ENCODE measurements around the gene GTF2H4. TPM values are rescaled to one million over a fixed set of nuclear protein-coding genes. Genes with fewer than 3 reads are reported as not detected.

The GTF2H4 gene
- total RNA-seq, 2 donors from 2014 or later, result 29.4 to 49.5 TPM

GRCh38 chr6:30877419-30878262, 30.4 kb upstream of the GTF2H4 start:
- H3K36me3 Mint-ChIP-seq, result no peaks in the 10 kb centered on the region
- ATAC-seq, result peak; percentile 85 to 88
- peak overlapping the region; percentile 65 to 81 for H3K27ac Mint-ChIP-seq
- peaks cover 9 to 14% of the 10 kb centered on the region in 2 donors for H3K4me1 Mint-ChIP-seq (ENCODE audit: low read depth in 2 of 2)
- H3K27me3 Mint-ChIP-seq, result no peaks in the 10 kb centered on the region
- no peaks in the 10 kb centered on the region for H3K9me3 Mint-ChIP-seq
- peak; percentile 81 for DNase-seq (ENCODE audit: low spot score)
- peak overlapping the region; percentile 66 for H3K4me3 Mint-ChIP-seq

DNA sequence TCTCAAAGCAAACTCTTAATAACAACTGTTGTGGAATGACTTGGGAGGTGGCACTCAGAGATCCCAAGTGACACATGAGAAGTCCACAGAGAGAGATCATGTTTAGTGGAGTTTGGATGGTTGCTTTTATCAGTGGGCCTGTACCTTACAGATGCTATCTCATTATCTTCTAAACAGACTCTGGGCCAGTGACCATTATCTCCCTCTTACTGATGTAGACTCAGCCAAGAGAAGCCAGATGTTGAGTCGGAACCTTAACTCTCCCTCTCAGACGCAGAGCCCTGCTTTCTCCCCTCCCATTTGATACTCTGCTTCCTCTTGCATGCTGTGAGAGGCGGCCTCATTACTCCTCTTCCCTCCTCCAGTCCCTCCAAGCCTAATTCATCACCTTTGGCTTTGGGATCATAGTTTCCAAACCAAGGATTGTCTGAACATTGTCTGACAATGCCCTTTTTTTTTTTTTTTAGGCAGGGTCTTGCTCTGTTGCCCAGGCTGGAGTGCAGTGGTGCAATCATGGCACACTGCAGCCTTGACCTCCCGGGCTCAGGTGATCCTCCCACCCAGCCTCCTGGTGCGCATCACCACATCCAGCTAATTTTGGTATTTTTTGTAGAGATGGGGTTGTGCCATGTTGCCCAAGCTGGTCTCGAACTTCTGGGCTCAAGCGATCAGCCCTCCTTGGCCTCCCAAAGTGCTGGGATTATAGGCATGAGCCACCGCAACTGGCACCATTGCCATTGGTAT, 28.2 kb upstream of the GTF2H4 start:
- Mint-ChIP-seq H3K9me3 (no peaks in the 10 kb centered on the region), H3K36me3 (no peaks in the 10 kb centered on the region), H3K27ac (peak overlapping the region; percentile 43 to 73), H3K27me3 (peaks cover 0 to 6% of the 10 kb centered on the region in 2 donors), H3K4me1 (ENCODE audit: low read depth in 2 of 2) (peaks cover 18 to 21% of the 10 kb centered on the region in 2 donors), H3K4me3 (no peak overlapping the region)
- DNase-seq (ENCODE audit: low spot score), result no peak
- no peak for ATAC-seq

DNA sequence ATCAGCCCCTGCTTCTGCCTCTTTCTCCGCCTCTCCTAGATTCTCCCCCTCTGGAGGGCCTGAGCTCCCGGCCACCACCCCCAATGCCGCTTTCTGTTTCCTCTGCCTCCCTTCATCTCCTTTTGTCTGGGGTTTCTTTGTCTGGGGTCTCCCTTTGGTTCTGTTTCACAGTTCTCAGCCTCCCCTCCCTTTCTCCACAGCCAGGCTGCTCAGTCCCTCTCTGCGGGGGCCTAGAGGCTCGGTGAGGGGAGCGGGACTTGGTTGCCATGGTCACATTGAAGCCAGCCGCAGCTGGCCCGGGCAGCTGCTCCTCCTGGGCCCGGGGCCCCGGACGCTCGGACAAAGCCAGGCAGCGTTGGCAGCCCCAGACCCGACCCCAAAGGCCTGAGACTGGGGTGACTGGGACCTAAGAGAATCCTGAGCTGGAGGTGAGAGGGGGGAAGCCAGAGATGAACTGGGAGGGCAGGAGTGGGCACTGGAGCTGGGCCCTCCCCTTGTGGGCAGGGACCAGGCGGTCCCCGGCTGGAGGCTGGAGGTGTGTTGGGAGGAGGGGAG, 27.2 kb upstream of the GTF2H4 start:
- peaks cover 22 to 26% of the 10 kb centered on the region in 2 donors for H3K4me1 Mint-ChIP-seq (ENCODE audit: low read depth in 2 of 2)

DNA sequence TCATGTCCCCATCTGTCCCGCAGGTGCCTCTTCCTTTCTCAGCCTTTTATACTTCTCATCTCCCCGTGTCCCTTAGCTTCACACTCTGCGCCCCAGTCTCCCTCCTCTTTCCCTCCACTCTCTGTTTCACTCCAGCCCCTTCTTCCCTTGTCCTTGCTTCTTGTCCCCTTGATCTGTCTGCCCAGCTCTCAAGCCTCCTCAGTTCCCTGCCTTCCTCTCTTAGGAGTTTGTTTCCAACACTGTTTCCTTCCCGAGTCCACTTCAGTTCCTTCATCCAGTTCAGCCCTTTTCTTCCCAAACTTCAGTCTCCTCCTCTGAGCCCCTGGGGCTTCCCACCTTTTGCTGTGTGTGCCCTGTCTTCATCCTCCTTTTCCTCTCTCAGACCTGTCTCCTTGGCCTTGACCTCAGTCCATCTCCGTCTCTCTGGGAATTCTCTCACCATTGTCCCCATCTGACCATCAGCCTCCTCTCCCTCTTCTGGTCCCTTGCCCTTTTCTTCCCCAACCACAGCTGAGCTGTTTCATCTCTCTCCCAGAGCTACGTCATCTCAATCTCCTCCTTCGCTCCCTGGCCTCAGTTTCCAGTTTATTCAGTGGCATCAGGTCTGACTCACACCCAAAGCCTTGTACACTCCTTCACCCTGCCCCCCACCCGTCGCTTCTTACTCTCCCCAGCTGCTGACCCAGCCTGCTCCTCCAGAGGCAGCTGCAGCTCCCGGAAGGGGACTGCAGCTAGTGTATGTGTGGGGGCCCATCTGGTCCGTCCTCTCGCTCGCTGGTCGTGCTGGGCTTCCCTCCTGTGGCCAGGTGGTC, 26.4 kb upstream of the GTF2H4 start:
- peaks cover 25 to 31% of the 10 kb centered on the region in 2 donors for H3K4me1 Mint-ChIP-seq (ENCODE audit: low read depth in 2 of 2)
- no peaks in the 10 kb centered on the region for H3K36me3 Mint-ChIP-seq
- H3K27me3 Mint-ChIP-seq, result peaks cover 0 to 17% of the 10 kb centered on the region in 2 donors
- no peak for DNase-seq (ENCODE audit: low spot score)
- peak overlapping the region in 1 of 2 donors; percentile 19 for H3K27ac Mint-ChIP-seq
- H3K4me3 Mint-ChIP-seq, result no peak overlapping the region
- no peaks in the 10 kb centered on the region for H3K9me3 Mint-ChIP-seq
- ATAC-seq, result no peak

More for the DNA sequence above, 27.2 kb upstream of the GTF2H4 start:
- H3K36me3 Mint-ChIP-seq, result no peaks in the 10 kb centered on the region
- DNase-seq (ENCODE audit: low spot score), result no peak
- peaks cover 0 to 11% of the 10 kb centered on the region in 2 donors for H3K27me3 Mint-ChIP-seq
- H3K27ac Mint-ChIP-seq, result no peak overlapping the region
- no peaks in the 10 kb centered on the region for H3K9me3 Mint-ChIP-seq
- no peak for ATAC-seq
- no peak overlapping the region for H3K4me3 Mint-ChIP-seq

DNA sequence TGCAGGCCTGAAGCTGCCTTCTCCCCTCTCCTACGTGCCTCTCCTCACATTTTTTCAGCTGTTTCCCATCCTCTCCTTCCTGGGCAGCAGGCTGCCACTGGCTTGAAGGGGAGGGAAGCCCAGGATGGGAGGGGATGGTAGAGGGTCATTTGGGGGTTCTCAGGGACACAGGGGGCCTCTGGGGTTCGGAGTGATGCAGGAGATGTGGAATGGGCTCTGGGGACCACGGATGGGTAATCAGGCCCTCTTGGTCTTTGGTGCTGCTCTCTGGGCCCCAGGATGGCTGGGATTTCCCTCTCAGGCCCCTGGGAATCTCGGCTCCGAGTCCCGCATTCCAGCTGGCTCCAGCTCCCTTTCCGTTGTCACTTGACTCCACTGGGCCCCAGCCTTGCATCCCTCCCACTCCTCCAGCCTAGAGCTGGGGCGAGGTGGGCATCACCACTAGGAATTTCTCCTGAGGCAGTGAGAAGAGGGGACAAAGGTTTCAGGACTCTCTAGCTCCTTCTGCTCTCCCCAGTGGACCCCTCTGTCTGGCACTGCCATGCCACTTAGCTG, 25.7 kb upstream of the GTF2H4 start:
- DNase-seq (ENCODE audit: low spot score), result no peak
- H3K4me3 Mint-ChIP-seq, result no peak overlapping the region
- H3K4me1 Mint-ChIP-seq (ENCODE audit: low read depth in 2 of 2), result peaks cover 23 to 30% of the 10 kb centered on the region in 2 donors
- H3K9me3 Mint-ChIP-seq, result no peaks in the 10 kb centered on the region
- H3K27ac Mint-ChIP-seq, result no peak overlapping the region
- H3K27me3 Mint-ChIP-seq, result peaks cover 0 to 17% of the 10 kb centered on the region in 2 donors
- ATAC-seq, result no peak
- no peaks in the 10 kb centered on the region for H3K36me3 Mint-ChIP-seq

GRCh38 chr6:30882759-30883684, 25.0 kb upstream of the GTF2H4 start:
- ATAC-seq (no peak), DNase-seq (ENCODE audit: low spot score) (no peak)
- H3K4me3 Mint-ChIP-seq, result peak overlapping the region; percentile 73
- H3K9me3 Mint-ChIP-seq, result no peaks in the 10 kb centered on the region
- H3K27me3 Mint-ChIP-seq, result peaks cover 0 to 17% of the 10 kb centered on the region in 2 donors
- peak overlapping the region in 1 of 2 donors; percentile 71 for H3K27ac Mint-ChIP-seq
- H3K4me1 Mint-ChIP-seq (ENCODE audit: low read depth in 2 of 2), result peaks cover 16 to 23% of the 10 kb centered on the region in 2 donors
- no peaks in the 10 kb centered on the region for H3K36me3 Mint-ChIP-seq

GRCh38 chr6:30883685-30884520, 24.1 kb upstream of the GTF2H4 start, which contains the start of gene DDR1:
Gene DDR1, plus strand, starts transcription at chr6:30884519. Its CDS starts 4,211 bp downstream, at chr6:30888730.
- Mint-ChIP-seq H3K4me3 (peak within 1 kb of the TSS; percentile 73), H3K27me3 (peaks cover 0 to 17% of the 10 kb centered on the region in 2 donors)

GRCh38 chr6:30884521-30885480, 23.2 kb upstream of the GTF2H4 start:
- Mint-ChIP-seq H3K27me3 (peaks cover 0 to 17% of the 10 kb centered on the region in 2 donors), H3K4me1 (ENCODE audit: low read depth in 2 of 2) (peaks cover 16 to 21% of the 10 kb centered on the region in 2 donors), H3K27ac (no peak overlapping the region), H3K36me3 (no peaks in the 10 kb centered on the region), H3K9me3 (no peaks in the 10 kb centered on the region), H3K4me3 (peak overlapping the region; percentile 73)
- peak; percentile 48 to 64 for ATAC-seq
- DNase-seq (ENCODE audit: low spot score), result no peak

More at GRCh38 chr6:30883685-30884520, 24.1 kb upstream of the GTF2H4 start, which contains the start of gene DDR1:
- DNase-seq (ENCODE audit: low spot score), result no peak
- ATAC-seq, result peak; percentile 82 to 85
- Mint-ChIP-seq H3K27ac (peak within 1 kb of the TSS in 1 of 2 donors; percentile 71), H3K4me1 (ENCODE audit: low read depth in 2 of 2) (peaks cover 16 to 21% of the 10 kb centered on the region in 2 donors), H3K9me3 (no peaks in the 10 kb centered on the region), H3K36me3 (no peaks in the 10 kb centered on the region)

DNA sequence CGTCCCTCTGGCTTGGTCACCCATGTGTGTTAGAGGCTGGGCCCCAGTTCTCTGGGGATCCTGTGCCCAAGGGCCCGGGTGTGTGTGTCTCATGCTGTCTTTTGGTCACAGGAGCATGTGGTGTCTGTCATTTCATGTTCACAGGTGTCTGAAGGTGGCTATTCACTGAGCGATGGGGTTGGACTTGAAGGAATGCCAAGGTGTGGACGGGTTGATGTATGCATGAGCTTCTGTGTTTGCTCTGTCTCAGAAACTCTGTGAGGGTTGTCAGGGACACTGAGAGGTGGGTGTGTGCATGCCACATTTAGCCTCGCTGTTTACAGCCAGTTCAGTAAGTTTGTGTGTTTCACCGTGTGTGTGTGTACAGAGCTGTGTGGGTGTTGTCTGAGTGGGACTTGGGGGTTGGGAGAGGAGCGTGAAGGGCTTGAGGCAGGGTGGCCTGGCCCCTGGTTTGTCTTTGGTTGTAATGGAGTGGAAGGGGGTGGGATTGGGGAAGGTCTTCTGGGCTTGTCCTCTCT, 22.5 kb upstream of the GTF2H4 start:
- Mint-ChIP-seq H3K36me3 (no peaks in the 10 kb centered on the region), H3K27me3 (peaks cover 0 to 17% of the 10 kb centered on the region in 2 donors), H3K4me1 (ENCODE audit: low read depth in 2 of 2) (peaks cover 16 to 21% of the 10 kb centered on the region in 2 donors), H3K4me3 (peak overlapping the region; percentile 73), H3K27ac (no peak overlapping the region), H3K9me3 (no peaks in the 10 kb centered on the region)
- ATAC-seq (no peak), DNase-seq (ENCODE audit: low spot score) (no peak)

Data from natural killer cell treated with Interleukin-12 subunit alpha and Interleukin-12 subunit beta and Interleukin-15 and Interleukin-18, amount 100 ng/mL, for 72 hours (primary cell).